GM12891 (cell line): ENCODE data around the gene TMEM178A.

Source experiments
- POLR2A ChIP-seq: IDR thresholded peaks from 2 replicates; pipeline ENCODE4 v1.6.1; 2011; ENCODE audit warnings: low read depth, low read length, control low read depth
- POLR2AphosphoS5 ChIP-seq: IDR thresholded peaks from 2 replicates; pipeline ENCODE4 v1.6.1; 2011; ENCODE audit warnings: low read depth, low read length, control low read depth
- POU2F2 ChIP-seq: IDR thresholded peaks from 2 replicates; pipeline ENCODE4 v1.6.1; 2011; ENCODE audit warnings: low read depth, mild to moderate bottlenecking, control low read depth, low read length, moderate library complexity
- SPI1 ChIP-seq: IDR thresholded peaks from 2 replicates; pipeline ENCODE4 v1.6.1; 2011; ENCODE audit warnings: low read depth, low read length, control low read depth
- TAF1 ChIP-seq: IDR thresholded peaks from 2 replicates; pipeline ENCODE4 v1.6.1; 2011; ENCODE audit warnings: low read depth, low read length, control low read depth

- TF ChIP-seq POLR2A: no peak
- TF ChIP-seq TAF1: no peak
- no peak for TF ChIP-seq POU2F2
- 0 out of 2 replicates have a peak, but pooled peaks have one; percentile 38 for TF ChIP-seq POLR2AphosphoS5
- no peak for TF ChIP-seq SPI1
Measured at GRCh38 chr2:39733070-39733674, 67.5 kb downstream of the TMEM178A start.
